ENCODE data around the gene MMP28. TPM values are rescaled to one million over a fixed set of nuclear protein-coding genes. Genes with fewer than 3 reads are reported as not detected.

Gene MMP28
- total and polyA plus RNA-seq, 10 of the 15 experiments (the other 5 are each of a cell fraction or from before 2014, with no cell fraction given), result not detected

DNA sequence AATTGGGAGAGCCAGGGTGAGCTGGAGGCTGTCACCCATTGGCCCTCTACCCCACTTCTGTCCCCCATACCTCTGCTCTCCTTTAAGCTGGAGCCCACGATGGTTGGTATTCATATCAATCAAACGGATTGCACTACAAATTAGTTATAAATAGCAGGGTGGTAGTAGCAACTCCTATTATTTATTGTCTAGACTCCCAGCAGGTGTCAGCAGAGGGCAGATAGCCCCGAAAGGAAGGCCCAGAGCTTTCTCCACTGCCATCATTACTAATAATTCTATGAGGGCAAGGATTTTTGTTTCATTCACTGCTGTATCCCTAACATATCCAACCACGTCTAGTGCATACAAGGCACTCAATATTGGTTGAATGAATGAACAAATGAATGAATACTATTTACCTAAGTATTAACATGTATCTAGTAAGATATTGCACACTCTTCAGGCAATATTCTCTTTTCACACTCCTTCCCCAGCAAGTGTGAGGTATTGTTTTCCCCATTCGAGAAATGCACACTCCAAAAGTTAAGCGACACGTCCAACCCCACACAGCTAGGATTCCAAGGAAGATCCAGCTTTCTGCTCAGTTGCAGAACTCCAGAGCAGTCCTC, 28.4 kb downstream of the MMP28 start:
- Histone ChIP-seq H3K4me3 (no peak overlapping the region), H3K4me1 (ENCODE audit: control insufficient read depth, insufficient read depth, low read length) (peaks cover 5% of the 10 kb centered on the region), H3K27ac (ENCODE audit: control insufficient read depth, insufficient read depth) (no peak overlapping the region), H3K4me2 (ENCODE audit: control insufficient read depth, insufficient read depth) (no peak overlapping the region), H3K79me2 (ENCODE audit: control insufficient read depth, insufficient read depth, low read length) (no peaks in the 10 kb centered on the region), H3K27me3 (replicated peaks in 1 of 2; ENCODE audit: control insufficient read depth in 2 of 2, insufficient read depth in 2 of 2, low read length in 1 of 2) (peaks cover 0 to 6% of the 10 kb centered on the region in 2 experiments; a peak in 3 of 4 replicates), H2AFZ (ENCODE audit: control insufficient read depth, low read depth, low read length) (no peak overlapping the region), H3K9ac (ENCODE audit: control insufficient read depth, insufficient read depth, low read length) (no peak overlapping the region), H3K9me3 (replicated peaks; ENCODE audit: control insufficient read depth, insufficient read depth, low read length) (no peaks in the 10 kb centered on the region), H3K36me3 (ENCODE audit: control insufficient read depth in 2 of 2, insufficient read depth in 2 of 2, low read length in 1 of 2) (no peaks in the 10 kb centered on the region), H4K20me1 (ENCODE audit: control insufficient read depth, insufficient read depth) (no peaks in the 10 kb centered on the region)
- RAD21 ChIA-PET (ENCODE audit: unreplicated experiment), result interaction anchor here (0.6 kb wide), 1 partner anchor 53 kb away, joined by 3 read pairs; no protein-coding TSS in a partner anchor
- no peak for TF ChIP-seq BCL11A (IDR thresholded peaks at IDR 0.05; ENCODE audit: low read depth, low read length)
- TF ChIP-seq RAD21 (IDR thresholded peaks at IDR 0.05; ENCODE audit: insufficient read depth, low read depth, low read length), result peak; percentile 48; the same call in 1 of the 2 replicates
- TF ChIP-seq, protein P1, sequence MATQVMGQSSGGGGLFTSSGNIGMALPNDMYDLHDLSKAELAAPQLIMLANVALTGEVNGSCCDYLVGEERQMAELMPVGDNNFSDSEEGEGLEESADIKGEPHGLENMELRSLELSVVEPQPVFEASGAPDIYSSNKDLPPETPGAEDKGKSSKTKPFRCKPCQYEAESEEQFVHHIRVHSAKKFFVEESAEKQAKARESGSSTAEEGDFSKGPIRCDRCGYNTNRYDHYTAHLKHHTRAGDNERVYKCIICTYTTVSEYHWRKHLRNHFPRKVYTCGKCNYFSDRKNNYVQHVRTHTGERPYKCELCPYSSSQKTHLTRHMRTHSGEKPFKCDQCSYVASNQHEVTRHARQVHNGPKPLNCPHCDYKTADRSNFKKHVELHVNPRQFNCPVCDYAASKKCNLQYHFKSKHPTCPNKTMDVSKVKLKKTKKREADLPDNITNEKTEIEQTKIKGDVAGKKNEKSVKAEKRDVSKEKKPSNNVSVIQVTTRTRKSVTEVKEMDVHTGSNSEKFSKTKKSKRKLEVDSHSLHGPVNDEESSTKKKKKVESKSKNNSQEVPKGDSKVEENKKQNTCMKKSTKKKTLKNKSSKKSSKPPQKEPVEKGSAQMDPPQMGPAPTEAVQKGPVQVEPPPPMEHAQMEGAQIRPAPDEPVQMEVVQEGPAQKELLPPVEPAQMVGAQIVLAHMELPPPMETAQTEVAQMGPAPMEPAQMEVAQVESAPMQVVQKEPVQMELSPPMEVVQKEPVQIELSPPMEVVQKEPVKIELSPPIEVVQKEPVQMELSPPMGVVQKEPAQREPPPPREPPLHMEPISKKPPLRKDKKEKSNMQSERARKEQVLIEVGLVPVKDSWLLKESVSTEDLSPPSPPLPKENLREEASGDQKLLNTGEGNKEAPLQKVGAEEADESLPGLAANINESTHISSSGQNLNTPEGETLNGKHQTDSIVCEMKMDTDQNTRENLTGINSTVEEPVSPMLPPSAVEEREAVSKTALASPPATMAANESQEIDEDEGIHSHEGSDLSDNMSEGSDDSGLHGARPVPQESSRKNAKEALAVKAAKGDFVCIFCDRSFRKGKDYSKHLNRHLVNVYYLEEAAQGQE (IDR thresholded peaks at IDR 0.05; ENCODE audit: low read depth, low read length), result no peak
- no peak for TF ChIP-seq CBX5 (IDR thresholded peaks at IDR 0.05; ENCODE audit: low read depth)
- peak; percentile 46; the same call in 1 of the 2 replicates for TF ChIP-seq SMC3 (IDR thresholded peaks at IDR 0.05; ENCODE audit: borderline replicate concordance, low read length)
- TF ChIP-seq EZH2 (IDR thresholded peaks at IDR 0.05; ENCODE audit: borderline replicate concordance, control insufficient read depth, low read depth, low read length), result no peak
- TF ChIP-seq HDGF (IDR thresholded peaks at IDR 0.05), result no peak
- no peak for TF ChIP-seq SIN3A (IDR thresholded peaks at IDR 0.05; ENCODE audit: low read depth, low read length)
- TF ChIP-seq, protein P2, sequence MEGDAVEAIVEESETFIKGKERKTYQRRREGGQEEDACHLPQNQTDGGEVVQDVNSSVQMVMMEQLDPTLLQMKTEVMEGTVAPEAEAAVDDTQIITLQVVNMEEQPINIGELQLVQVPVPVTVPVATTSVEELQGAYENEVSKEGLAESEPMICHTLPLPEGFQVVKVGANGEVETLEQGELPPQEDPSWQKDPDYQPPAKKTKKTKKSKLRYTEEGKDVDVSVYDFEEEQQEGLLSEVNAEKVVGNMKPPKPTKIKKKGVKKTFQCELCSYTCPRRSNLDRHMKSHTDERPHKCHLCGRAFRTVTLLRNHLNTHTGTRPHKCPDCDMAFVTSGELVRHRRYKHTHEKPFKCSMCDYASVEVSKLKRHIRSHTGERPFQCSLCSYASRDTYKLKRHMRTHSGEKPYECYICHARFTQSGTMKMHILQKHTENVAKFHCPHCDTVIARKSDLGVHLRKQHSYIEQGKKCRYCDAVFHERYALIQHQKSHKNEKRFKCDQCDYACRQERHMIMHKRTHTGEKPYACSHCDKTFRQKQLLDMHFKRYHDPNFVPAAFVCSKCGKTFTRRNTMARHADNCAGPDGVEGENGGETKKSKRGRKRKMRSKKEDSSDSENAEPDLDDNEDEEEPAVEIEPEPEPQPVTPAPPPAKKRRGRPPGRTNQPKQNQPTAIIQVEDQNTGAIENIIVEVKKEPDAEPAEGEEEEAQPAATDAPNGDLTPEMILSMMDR (IDR thresholded peaks at IDR 0.05 in 2 of 3, conservative IDR thresholded peaks at IDR 0.05 in 1 of 3; ENCODE audit: control insufficient read depth in 2 of 3, extremely low read depth in 1 of 3, insufficient read depth in 1 of 3, low read depth in 3 of 3, low read length in 3 of 3), result peak; percentile 31 to 52 (median 37); a peak in 4 of 6 replicates
- in situ Hi-C loops (cut with MboI), result loop anchor here (5.0 kb wide), 1 partner anchor 40 kb away; the partner anchor contains the start of gene TAF15
- ATAC-seq (no peak), FAIRE-seq (no peak), DNase-seq (ENCODE audit: low read depth, low spot score) (no peak)
- no TSS peak for BruUV-seq (replicated peaks)
- SMC1A ChIA-PET (ENCODE audit: uncharacterized antibody, unreplicated experiment), result interaction anchor here (0.6 to 1.3 kb wide), 3 partner anchors 10 to 52 kb away, joined by 3 to 5 read pairs (median 3); no protein-coding TSS in a partner anchor
- intact Hi-C loops (cut with micrococcal nuclease; ENCODE audit: unreplicated experiment), result loop anchor here (2.0 kb wide), 1 partner anchor 42 kb away; the partner anchor contains the start of gene TAF15
- WGBS (ENCODE audit: insufficient coverage, insufficient replicate concordance, low lambda C conversion rate, missing lambda C conversion rate), result 4% methylated on average over 7 of the region's 7 CpGs
- POLR2A ChIA-PET, result interaction anchor here (0.5 to 1.2 kb wide), 3 partner anchors 42 to 113 kb away, joined by 3 to 6 read pairs (median 4); partner anchors contain the start of gene TAF15
- CTCF ChIA-PET, result interaction anchor here (0.6 to 8.3 kb wide), 4 partner anchors 19 to 225 kb away, joined by 3 to 220 read pairs (median 4); partner anchors contain the start of gene TAF15
